Natural killer cell (primary cell): ENCODE results near the gene TACC2. TPM values are rescaled to one million over a fixed set of nuclear protein-coding genes. Genes with fewer than 3 reads are reported as not detected.
A peak's percentile ranks its signal among the peaks of the same experiment; 100 is the strongest.

Experiments
- ATAC-seq, 3 donors: fragments of 150-1000 bp in 2 of 3; fragments of 200-7000 bp in 1 of 3; cut with Tn5 transposase; 1 replicate in 1 of 3; 2 replicates in 2 of 3; pipeline ENCODE4 v1.10.0; 2021; ENCODE audit warnings: mild to moderate bottlenecking in 2 of 3, moderate library complexity in 2 of 3
- DNase-seq, 2 donors: peaks; one replicate each; pipeline versions ENCODE4 v3.0.0 to v3.0.0-alpha.2; 2013 to 2021; ENCODE audit warnings: mixed read lengths in 1 of 2
- H3K27ac ChIP-seq: one replicate; pipeline ENCODE4 v1.5.1; 2013; ENCODE audit warnings: mild to moderate bottlenecking, low read length
- H3K27me3 ChIP-seq: one replicate; pipeline ENCODE4 v1.6.1; 2013; ENCODE audit warnings: low read length; ENCODE audit not compliant: control insufficient read depth, insufficient read depth
- H3K36me3 ChIP-seq: one replicate; pipeline ENCODE4 v1.6.1; 2013; ENCODE audit warnings: low read length; ENCODE audit not compliant: control insufficient read depth, insufficient read depth
- H3K4me1 ChIP-seq: one replicate; pipeline ENCODE4 v1.6.1; 2013; ENCODE audit warnings: low read length; ENCODE audit not compliant: control insufficient read depth, insufficient read depth
- H3K4me3 ChIP-seq: one replicate; pipeline ENCODE4 v1.5.1; 2013; ENCODE audit warnings: low read length
- H3K9me3 ChIP-seq: one replicate; pipeline ENCODE4 v1.6.1; 2013; ENCODE audit warnings: low read length; ENCODE audit not compliant: control insufficient read depth, insufficient read depth
- H3K27ac Mint-ChIP-seq, 2 donors: one replicate each; pipeline ENCODE4 v1.8.0; 2022; ENCODE audit warnings: mild to moderate bottlenecking in 2 of 2, mixed read lengths in 2 of 2, moderate library complexity in 1 of 2
- H3K27me3 Mint-ChIP-seq, 2 donors: one replicate each; pipeline ENCODE4 v1.8.0; 2022; ENCODE audit warnings: low read depth in 2 of 2, mixed read lengths in 2 of 2
- H3K36me3 Mint-ChIP-seq: one replicate; pipeline ENCODE4 v1.8.0; 2022; ENCODE audit warnings: mixed read lengths
- H3K4me1 Mint-ChIP-seq, 2 donors: one replicate each; pipeline ENCODE4 v1.8.0; 2022; ENCODE audit warnings: mixed read lengths in 2 of 2
- H3K4me3 Mint-ChIP-seq: one replicate; pipeline ENCODE4 v1.8.0; 2022; ENCODE audit warnings: mild to moderate bottlenecking, moderate library complexity, mixed read lengths
- H3K9me3 Mint-ChIP-seq, 2 donors: one replicate each; pipeline ENCODE4 v1.8.0; 2022; ENCODE audit warnings: mixed read lengths in 2 of 2
- CTCF ChIP-seq: fragments of 200-600 bp; IDR thresholded peaks from one replicate; pipeline ENCODE4 v1.8.0; 2022; ENCODE audit warnings: antibody characterized with exemption
- WGBS: methylation state at CpG from one replicate; pipeline ENCODE4 v1.1.7; 2013; ENCODE audit warnings: missing lambda C conversion rate; ENCODE audit not compliant: insufficient coverage; 5-methylcytosine and 5-hydroxymethylcytosine counted together
- intact Hi-C: fragments of 100-400 bp; cut with micrococcal nuclease; formaldehyde crosslinking; loops from one replicate; pipeline ENCODE4 v1.14.2; 2022
- total RNA-seq, 4 donors: library from RNA; stranded (reverse); fragments of 120-200 nt in 1 of 4; gene quantifications; one replicate each; pipeline versions ENCODE4 v1.2.3 to v1.2.4, GENCODE V29; 2013 to 2022

The TACC2 gene
- total RNA-seq, 3 donors from 2014 or later (not counting 1 experiment from before 2014, with no cell fraction given): not detected

GRCh38 chr10:122132882-122133565 is 144.1 kb downstream of the TACC2 start:
- intact Hi-C loops: no loop called here
- peak in 1 of 3 donors; percentile 18 for ATAC-seq
- TF ChIP-seq CTCF: no peak

GRCh38 chr10:122135251-122136025 is 146.5 kb downstream of the TACC2 start:
- H3K9me3 Mint-ChIP-seq: no peaks in the 10 kb centered on the region
- H3K36me3 Mint-ChIP-seq: no peaks in the 10 kb centered on the region
- no peaks in the 10 kb centered on the region for H3K4me1 Mint-ChIP-seq
- WGBS: 83% methylated on average over 13 of the region's 13 CpGs
- no peak overlapping the region for H3K4me3 ChIP-seq
- peaks cover 8 to 12% of the 10 kb centered on the region in 2 donors for H3K27me3 Mint-ChIP-seq
- no peak overlapping the region for H3K4me3 Mint-ChIP-seq
- no peak for ATAC-seq
- no peak overlapping the region for H3K27ac ChIP-seq
- H3K36me3 ChIP-seq: no peaks in the 10 kb centered on the region
- H3K9me3 ChIP-seq: no peaks in the 10 kb centered on the region
- H3K4me1 ChIP-seq: no peaks in the 10 kb centered on the region
- DNase-seq: no peak
- no peaks in the 10 kb centered on the region for H3K27me3 ChIP-seq
- H3K27ac Mint-ChIP-seq: no peak overlapping the region
- no peak for TF ChIP-seq CTCF
- intact Hi-C loops: no loop called here

More at GRCh38 chr10:122132882-122133565, 144.1 kb downstream of the TACC2 start:
- Histone ChIP-seq H3K27me3 (no peaks in the 10 kb centered on the region), H3K4me1 (no peaks in the 10 kb centered on the region), H3K9me3 (no peaks in the 10 kb centered on the region), H3K36me3 (no peaks in the 10 kb centered on the region), H3K4me3 (no peak overlapping the region), H3K27ac (no peak overlapping the region)
- Mint-ChIP-seq H3K27me3 (peaks cover 10 to 12% of the 10 kb centered on the region in 2 donors), H3K27ac (no peak overlapping the region), H3K9me3 (no peaks in the 10 kb centered on the region), H3K4me1 (no peaks in the 10 kb centered on the region), H3K36me3 (no peaks in the 10 kb centered on the region), H3K4me3 (no peak overlapping the region)
- WGBS: 60% methylated on average over 12 of the region's 12 CpGs
- no peak for DNase-seq

GRCh38 chr10:122138831-122139625 is 150.1 kb downstream of the TACC2 start:
- Histone ChIP-seq H3K27me3 (no peaks in the 10 kb centered on the region), H3K27ac (no peak overlapping the region), H3K4me1 (no peaks in the 10 kb centered on the region), H3K9me3 (no peaks in the 10 kb centered on the region), H3K4me3 (no peak overlapping the region), H3K36me3 (no peaks in the 10 kb centered on the region)
- intact Hi-C loops: no loop called here
- H3K4me1 Mint-ChIP-seq: peaks cover 0 to 4% of the 10 kb centered on the region in 2 donors
- peaks cover 0 to 13% of the 10 kb centered on the region in 2 donors for H3K27me3 Mint-ChIP-seq
- ATAC-seq (no peak), DNase-seq (no peak)
- TF ChIP-seq CTCF: no peak
- no peak overlapping the region for H3K27ac Mint-ChIP-seq
- no peaks in the 10 kb centered on the region for H3K9me3 Mint-ChIP-seq
- H3K4me3 Mint-ChIP-seq: no peak overlapping the region
- H3K36me3 Mint-ChIP-seq: no peaks in the 10 kb centered on the region
- WGBS: 75% methylated on average over 16 of the region's 16 CpGs
